Suprapubic skin (tissue), 3 donors: ENCODE measurements around the gene ERGIC1.

Experiments
- CTCF ChIP-seq, 2 donors: fragments of 200-600 bp in 1 of 2; fragments of 450-650 bp in 1 of 2; sonication (generic) in 1 of 2; IDR thresholded peaks; one replicate each; pipeline ENCODE4 v1.5.1; 2016 to 2019; ENCODE audit warnings: antibody characterized with exemption in 2 of 2, mild to moderate bottlenecking in 1 of 2, moderate library complexity in 1 of 2
- POLR2A ChIP-seq, 2 donors: fragments of 450-650 bp; IDR thresholded peaks; one replicate each; pipeline ENCODE4 v1.6.1; 2017; ENCODE audit warnings: antibody characterized with exemption in 2 of 2, mild to moderate bottlenecking in 2 of 2, moderate library complexity in 2 of 2

- TF ChIP-seq CTCF (IDR thresholded peaks at IDR 0.05) (no peak), POLR2A (IDR thresholded peaks at IDR 0.05) (no peak)
These were observed 38.6 kb upstream of the ERGIC1 start for GRCh38 chr5:172795318-172795977.
